ENCODE results near the gene RASSF9. TPM values are rescaled to one million over a fixed set of nuclear protein-coding genes. Genes with fewer than 3 reads are reported as not detected.
A peak's percentile ranks its signal among the peaks of the same experiment; 100 is the strongest.

Gene RASSF9
- polyA plus RNA-seq, 3 donors: 11.6 to 14.5 (median 11.8) TPM

- no peak for DNase-seq
Measured at GRCh38 chr12:85828576-85828975, 7.6 kb downstream of the RASSF9 start.

DNA sequence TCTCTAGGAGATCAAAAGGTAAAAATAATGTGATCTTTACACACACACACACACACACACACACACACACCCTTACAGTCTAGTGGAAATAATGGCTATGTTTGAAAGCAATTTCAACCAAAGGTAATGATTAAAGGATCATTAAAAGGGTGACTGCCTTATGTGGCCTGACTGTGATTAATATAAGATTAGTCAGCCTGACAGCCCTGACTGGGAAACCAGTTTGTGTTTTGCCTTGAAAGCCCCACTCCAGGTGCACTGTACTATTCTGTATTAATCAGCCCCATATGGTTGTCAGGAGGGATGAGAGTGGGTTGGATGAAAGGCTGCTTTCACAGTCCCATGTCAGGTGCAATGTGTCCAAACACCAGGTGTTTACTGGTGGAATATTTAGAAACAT is 10.5 kb downstream of the RASSF9 start:
- peak; percentile 47 for DNase-seq

DNA sequence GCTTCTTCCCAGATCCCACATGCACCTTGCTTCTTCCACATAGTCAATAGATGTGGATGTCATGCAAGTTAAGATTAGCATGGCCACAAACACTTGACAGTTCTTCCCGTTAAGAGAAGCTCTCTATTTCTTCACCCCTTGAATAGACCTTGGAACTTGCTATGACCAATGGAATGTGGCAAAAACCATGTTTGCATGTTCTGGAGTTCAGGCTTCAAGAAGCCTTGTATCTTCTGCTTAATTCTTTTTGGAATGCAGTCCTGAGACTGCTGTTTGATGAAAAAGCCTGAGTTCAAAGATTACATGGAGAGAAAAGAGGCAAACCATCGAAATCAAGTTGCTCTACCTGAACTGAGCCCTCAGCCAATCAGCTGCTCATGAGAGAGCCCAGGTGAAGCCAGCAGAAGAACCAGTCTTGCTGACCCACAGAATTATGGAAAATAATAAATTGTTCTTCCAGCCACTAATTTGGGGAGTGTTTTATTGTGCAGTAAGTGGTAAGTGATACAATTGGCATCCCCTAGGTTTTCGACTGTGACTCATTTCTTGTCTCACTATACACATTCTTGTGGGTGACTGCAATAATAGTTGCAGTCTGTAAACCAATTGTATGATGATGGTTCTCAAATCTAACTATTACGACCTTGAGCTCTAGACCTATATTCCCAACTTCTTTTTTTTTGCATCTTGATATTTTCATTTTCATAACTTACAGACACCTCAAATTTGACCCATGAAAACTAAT is 12.6 kb downstream of the RASSF9 start:
- DNase-seq: no peak

DNA sequence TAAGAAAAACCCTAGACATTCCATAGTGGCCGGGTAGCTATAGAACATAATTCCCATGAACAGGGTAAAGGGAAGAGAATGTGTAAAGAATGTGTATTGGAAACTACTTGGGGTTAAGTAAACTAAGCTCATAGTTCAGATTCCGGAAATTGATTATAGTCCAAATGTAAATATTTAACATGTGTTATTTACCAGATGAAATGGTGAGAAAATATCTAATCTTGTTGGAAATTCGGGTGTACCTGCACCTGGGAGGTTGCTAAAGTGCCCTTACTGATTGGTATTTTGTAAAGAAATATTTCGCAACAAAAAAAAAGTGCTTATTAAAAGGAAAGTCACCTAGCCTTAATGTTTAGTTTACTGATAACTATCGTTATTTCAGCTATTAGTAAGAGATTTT is 14.4 kb downstream of the RASSF9 start:
- DNase-seq: no peak

DNA sequence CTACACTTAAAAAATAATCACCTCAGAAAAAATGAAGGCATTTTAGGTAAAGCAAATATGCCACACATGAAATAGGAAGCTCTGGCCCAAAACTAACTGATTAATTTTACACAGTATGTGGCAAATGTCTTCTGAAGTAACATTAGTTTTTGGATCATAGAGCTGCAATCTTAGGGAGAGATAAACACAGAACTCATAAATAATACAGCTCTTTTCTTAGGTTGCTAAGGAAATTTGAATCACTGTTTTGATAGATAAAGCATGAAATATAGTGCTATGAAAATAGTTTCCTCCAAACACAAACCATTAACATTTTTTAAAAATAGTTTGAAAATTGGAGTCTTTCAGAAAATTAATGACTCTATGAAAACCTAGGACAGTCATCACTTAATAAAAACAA is 15.0 kb downstream of the RASSF9 start:
- DNase-seq: no peak

DNA sequence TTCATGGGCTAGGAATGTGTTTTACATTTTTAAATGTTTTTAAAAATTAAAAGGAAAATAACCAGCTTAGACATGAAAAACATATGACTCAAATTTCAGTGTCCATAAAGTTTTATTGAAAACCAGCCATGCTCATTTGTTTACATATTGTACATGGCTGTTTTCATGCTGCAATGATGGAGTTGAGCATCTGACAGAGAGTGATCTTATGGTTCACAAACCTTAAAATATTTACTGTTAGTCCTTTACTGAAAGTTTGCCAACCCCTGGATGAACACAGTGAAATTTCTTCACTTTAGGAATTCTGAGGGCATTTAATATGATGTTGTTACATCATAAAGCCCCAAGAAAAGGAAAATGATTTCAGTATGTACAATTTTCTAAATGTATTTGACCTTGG is 16.1 kb downstream of the RASSF9 start:
- no peak for DNase-seq

- no peak for DNase-seq
Measured at GRCh38 chr12:85814741-85815140, 21.5 kb downstream of the RASSF9 start.

DNA sequence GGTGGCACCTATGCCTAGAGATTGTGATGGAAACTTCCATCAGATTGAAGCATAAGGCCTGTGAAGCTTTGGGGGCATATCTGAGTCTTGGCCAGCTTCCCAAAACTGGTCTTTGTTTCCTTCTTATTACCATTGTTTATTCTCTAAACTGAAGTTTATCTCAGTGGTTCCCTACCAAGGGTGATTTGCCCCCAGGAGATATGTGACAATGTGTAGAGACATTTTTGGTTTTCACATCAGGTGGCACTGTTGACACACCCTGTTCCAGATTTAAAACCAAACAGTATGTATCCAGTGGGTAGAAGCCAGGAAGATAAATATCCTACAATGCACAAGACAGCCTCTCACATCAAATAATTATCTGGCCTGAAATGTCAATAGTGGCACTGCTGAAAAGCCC is 22.1 kb downstream of the RASSF9 start:
- no peak for DNase-seq

DNA sequence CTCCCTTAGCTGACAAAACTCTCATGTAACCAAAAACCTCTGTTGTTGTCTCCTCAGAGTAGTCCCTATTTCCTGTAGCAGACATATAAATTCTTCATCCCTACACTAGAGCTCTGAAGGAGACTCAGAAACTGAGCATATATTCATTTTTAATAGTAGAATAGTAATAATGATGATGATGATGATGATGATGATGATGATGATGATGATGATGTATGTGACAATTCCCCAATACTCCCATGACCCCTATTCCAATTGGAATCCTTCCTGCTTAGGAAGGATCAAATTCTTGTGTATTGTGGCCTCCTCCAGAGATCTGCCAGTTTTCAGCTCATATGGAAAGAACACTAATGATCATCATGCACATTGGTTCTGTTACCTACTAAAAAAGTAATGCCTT is 26.7 kb downstream of the RASSF9 start:
- no peak for DNase-seq

- no peak for DNase-seq
Measured at GRCh38 chr12:85807730-85808129, 28.5 kb downstream of the RASSF9 start.

- no peak for DNase-seq
Measured at GRCh38 chr12:85805654-85806053, 30.6 kb downstream of the RASSF9 start.

DNA sequence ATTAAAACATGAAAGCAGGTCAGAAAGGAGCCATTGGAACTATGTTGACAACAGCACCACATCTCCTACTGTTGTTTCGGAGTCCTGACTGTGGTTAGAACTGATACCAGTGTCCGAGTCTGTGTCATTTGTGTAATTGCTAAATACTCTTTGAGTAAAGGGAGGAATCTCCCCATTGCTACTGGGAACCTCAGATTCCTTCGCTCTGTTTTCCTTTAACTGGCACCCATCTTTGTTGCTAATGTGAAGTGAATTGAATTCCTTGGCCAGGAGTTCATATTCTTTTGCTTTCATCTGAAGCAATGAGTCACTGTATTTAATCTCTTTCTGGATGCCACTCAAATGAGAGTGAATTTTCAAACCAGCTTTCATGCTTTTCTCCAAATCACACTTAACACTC is 31.5 kb downstream of the RASSF9 start:
- DNase-seq: no peak

DNA sequence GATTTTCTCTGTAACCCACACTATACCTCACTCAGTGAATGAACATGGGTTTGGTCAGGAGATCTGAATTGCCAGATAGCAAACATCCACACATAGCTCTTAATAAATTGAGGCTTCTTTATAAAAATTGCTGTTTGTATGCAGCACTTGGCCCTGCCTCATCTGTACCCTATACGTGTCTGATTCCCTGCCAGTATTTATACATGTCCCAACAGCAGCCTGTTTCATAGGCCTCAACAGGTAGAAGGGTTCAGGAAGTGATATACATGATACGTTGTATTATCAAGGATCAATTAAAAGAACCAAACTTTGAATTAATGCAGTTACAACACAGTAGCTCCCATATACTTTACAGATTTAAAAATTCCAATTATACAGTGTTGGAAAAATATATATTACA is 32.3 kb downstream of the RASSF9 start:
- no peak for DNase-seq

GRCh38 chr12:85803231-85803630 is 33.0 kb downstream of the RASSF9 start:
- DNase-seq: no peak

DNA sequence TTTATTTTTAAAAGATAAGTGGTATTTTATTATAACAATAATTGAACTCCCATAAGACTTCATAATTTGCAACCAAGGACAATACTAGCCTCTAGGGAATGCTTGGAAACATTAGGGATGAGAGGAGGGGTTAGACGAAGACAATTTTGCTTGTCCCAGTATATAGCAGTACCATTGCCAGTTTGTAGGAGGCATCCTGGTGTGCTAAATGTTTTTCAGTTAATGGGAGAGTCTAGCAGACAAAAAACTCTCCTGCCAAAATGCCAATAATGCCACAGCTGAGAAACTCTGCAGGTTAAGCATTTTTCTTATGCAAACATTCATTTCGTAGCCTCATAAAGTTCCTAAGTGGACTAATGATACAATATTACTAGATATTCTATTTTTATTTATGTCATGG is 38.1 kb downstream of the RASSF9 start:
- no peak for DNase-seq

DNA sequence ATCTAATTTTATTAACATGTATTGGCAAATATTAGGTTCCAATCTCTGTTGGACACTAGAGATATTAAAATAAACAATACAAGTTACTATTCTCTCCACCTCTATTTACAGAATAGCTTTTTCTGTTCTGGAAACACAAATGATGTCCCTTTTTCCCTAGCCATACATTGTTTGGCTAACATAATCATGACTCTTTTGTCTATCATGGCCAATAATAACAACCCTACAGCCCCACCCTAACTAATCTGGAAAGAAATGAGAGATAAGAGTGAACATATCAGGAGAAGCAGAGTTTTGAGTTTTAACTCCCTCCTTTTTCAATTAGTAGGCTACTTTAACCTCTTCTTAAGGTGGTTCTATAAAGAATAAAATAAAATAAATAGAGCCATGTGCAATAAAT is 40.2 kb downstream of the RASSF9 start:
- no peak for DNase-seq

- DNase-seq: no peak
Measured at GRCh38 chr12:85794531-85794930, 41.7 kb downstream of the RASSF9 start.

DNA sequence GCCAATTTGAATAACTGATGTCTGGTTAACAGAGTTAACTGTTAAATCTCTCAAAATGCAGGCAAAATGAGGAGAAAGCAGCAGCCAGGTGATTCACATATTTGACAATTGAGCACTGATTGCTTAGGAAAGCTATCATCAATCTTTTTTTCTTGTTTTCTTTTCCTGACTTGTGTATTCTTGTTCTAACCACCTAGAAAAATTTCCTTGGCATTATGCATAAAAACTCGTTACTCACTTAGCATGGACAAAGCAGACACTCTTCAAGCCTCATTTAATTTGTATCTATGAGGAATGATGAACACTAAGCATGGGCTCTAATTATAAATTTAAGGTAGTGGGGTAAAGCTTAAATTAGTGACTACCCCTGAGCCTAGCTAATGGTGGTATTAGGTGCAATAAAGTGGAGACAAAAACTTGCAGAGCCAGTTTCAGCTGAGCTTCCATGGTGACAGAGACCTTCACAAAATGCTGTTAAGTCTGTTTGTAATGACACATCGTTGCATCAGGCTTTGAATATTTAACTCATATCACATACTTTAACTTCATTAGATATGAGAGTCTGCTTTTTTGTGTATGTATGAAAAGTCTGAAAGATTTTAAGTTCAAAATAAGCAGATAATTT is 52.0 kb downstream of the RASSF9 start:
- DNase-seq: no peak

DNA sequence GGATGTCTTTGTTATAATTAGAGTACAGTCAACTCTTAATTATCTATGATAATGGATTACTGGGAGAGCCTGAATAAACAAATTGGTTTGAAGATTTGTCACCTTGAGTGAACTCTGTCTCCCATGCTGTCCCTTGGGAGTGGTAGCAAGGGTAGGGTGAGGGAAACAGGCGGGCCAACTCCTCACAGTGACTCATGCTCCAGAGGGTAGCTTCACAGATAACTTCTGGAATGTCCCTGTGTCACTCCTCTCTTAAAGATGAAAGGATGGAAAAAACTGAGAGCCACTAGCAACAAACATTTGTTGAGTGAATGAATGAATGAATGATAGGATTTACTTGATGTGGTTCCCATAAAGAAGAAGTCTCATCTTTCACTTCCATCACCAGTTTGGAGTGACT is 53.5 kb downstream of the RASSF9 start:
- DNase-seq: no peak

DNA sequence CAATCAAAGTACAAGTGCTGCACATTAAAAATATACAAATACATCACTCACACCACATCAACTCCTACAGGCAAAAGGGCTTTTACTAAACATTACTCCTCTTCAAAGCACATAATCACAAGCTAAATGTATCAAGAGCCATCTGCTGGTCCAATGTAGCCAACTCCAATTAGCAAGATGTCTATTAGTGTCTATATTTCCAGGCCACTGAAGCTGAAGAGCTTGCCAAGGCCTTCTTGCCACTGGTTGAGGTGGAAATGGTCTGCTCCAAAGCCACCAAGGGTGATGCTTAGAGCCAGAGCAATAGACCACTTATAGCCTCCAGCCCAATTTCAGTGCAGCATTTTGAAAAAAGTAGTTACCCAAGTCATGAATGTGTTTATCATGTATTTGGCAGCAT is 54.4 kb downstream of the RASSF9 start:
- no peak for DNase-seq

- no peak for DNase-seq
Measured at GRCh38 chr12:85779768-85780167, 56.4 kb downstream of the RASSF9 start.

GRCh38 chr12:85775091-85775490 is 61.1 kb downstream of the RASSF9 start:
- DNase-seq: no peak

DNA sequence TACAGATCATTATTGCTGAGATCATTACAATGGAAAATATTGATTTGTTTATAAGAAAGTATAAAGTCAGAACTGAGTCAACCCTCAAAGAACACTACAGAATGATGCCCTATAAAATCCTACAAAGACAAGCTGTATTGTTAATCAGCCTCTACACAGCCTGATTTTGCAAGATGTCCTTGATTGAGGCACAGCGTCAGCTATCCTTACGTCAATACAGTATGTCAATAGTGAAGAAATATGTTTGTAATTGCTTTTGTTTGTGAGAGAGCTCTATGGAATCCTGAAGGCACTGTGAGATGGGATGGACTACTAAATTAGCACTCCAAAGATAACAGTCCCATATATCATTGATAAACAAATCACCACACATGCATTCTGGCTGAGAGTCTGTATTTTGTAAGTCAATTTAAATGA is 70.7 kb downstream of the RASSF9 start:
- no peak for DNase-seq

- DNase-seq: no peak
Measured at GRCh38 chr12:85759623-85760022, 76.6 kb downstream of the RASSF9 start.
